ENCODE measurements around the gene HPD. TPM values are rescaled to one million over a fixed set of nuclear protein-coding genes. Genes with fewer than 3 reads are reported as not detected.
A peak's percentile ranks its signal among the peaks of the same experiment; 100 is the strongest.
"Not testable (repeated sequence)": the region's sequence is repeated elsewhere in the genome, so short reads cannot be mapped to it uniquely, and the experiment has no call there.

HPD gene
- total and polyA plus RNA-seq, 2 donors (not counting 3 experiments of a cell fraction or from before 2014, with no cell fraction given), result not detected

GRCh38 chr12:121889661-121890060 lies 31.0 kb upstream of the HPD start:
- H3K27ac ChIP-seq (ENCODE audit: insufficient read depth, low read depth, low read length); DNase-seq (ENCODE audit: low read depth, low spot score); dilution Hi-C loops (cut with MboI; ENCODE audit: extremely low pct_ligation_motif_present, low sequenced_read_pairs); POLR2A ChIA-PET; H3K27me3 ChIP-seq (ENCODE audit: control insufficient read depth in 2 of 2, insufficient read depth in 2 of 2, low read length in 2 of 2); FAIRE-seq; BruUV-seq (replicated peaks); H3K36me3 ChIP-seq (ENCODE audit: control insufficient read depth in 2 of 2, extremely low read depth in 1 of 2, insufficient read depth in 2 of 2, low read length in 2 of 2); H4K20me1 ChIP-seq (replicated peaks; ENCODE audit: control insufficient read depth, extremely low read depth, insufficient read depth, low read length); H3K9me3 ChIP-seq (replicated peaks; ENCODE audit: control insufficient read depth, insufficient read depth, low read length); H3K9me1 ChIP-seq (replicated peaks; ENCODE audit: control insufficient read depth, extremely low read depth, insufficient read depth, low read length); H2AFZ ChIP-seq (ENCODE audit: low read depth, low read length): not testable (repeated sequence)
- CTCF ChIA-PET, result interaction anchor here (1.8 to 7.4 kb wide), 2 partner anchors 87 to 94 kb away, joined by 7 to 101 read pairs; partner anchors contain the start of gene RHOF
- peak overlapping the region; percentile 57 for H3K9ac ChIP-seq (replicated peaks; ENCODE audit: extremely low read depth, insufficient read depth, low read length)
- peaks cover 20% of the 10 kb centered on the region for H3K4me1 ChIP-seq (ENCODE audit: control insufficient read depth, extremely low read depth, insufficient read depth, low read length)
- peak overlapping the region; percentile 25 to 90 (median 82) for H3K4me3 ChIP-seq (replicated peaks in 1 of 3; ENCODE audit: insufficient read depth in 1 of 3, low read depth in 1 of 3, low read length in 3 of 3)
- H3K4me2 ChIP-seq (ENCODE audit: insufficient read depth, low read length), result peak overlapping the region; percentile 71
- H3K79me2 ChIP-seq (ENCODE audit: control insufficient read depth, insufficient read depth, low read length), result peaks cover 38% of the 10 kb centered on the region
- intact Hi-C loops (cut with micrococcal nuclease), result loop anchor here (1.0 to 2.0 kb wide), 4 partner anchors 29 to 192 kb away; partner anchors contain the start of gene CFAP251

GRCh38 chr12:121889274-121889624 lies 30.6 kb upstream of the HPD start:
- Histone ChIP-seq H3K27me3 (ENCODE audit: control insufficient read depth in 2 of 2, insufficient read depth in 2 of 2, low read length in 2 of 2) (no peaks in the 10 kb centered on the region), H3K4me1 (ENCODE audit: control insufficient read depth, extremely low read depth, insufficient read depth, low read length) (peaks cover 20% of the 10 kb centered on the region), H3K4me2 (ENCODE audit: insufficient read depth, low read length) (peak overlapping the region; percentile 71), H3K9ac (replicated peaks; ENCODE audit: extremely low read depth, insufficient read depth, low read length) (peak overlapping the region; percentile 57), H3K9me3 (replicated peaks; ENCODE audit: control insufficient read depth, insufficient read depth, low read length) (no peaks in the 10 kb centered on the region), H3K36me3 (ENCODE audit: control insufficient read depth in 2 of 2, extremely low read depth in 1 of 2, insufficient read depth in 2 of 2, low read length in 2 of 2) (no peaks in the 10 kb centered on the region), H4K20me1 (replicated peaks; ENCODE audit: control insufficient read depth, extremely low read depth, insufficient read depth, low read length) (no peaks in the 10 kb centered on the region), H2AFZ (ENCODE audit: low read depth, low read length) (peak overlapping the region; percentile 21), H3K27ac (ENCODE audit: insufficient read depth, low read depth, low read length) (peak overlapping the region; percentile 26), H3K9me1 (replicated peaks; ENCODE audit: control insufficient read depth, extremely low read depth, insufficient read depth, low read length) (no peaks in the 10 kb centered on the region), H3K4me3 (replicated peaks in 1 of 3; ENCODE audit: insufficient read depth in 1 of 3, low read depth in 1 of 3, low read length in 3 of 3) (peak overlapping the region; percentile 25 to 90 (median 82)), H3K79me2 (ENCODE audit: control insufficient read depth, insufficient read depth, low read length) (peaks cover 34% of the 10 kb centered on the region)
- no peak for FAIRE-seq
- no TSS peak for BruUV-seq (replicated peaks)
- dilution Hi-C loops (cut with MboI; ENCODE audit: extremely low pct_ligation_motif_present, low sequenced_read_pairs), result no loop called here
- intact Hi-C loops (cut with micrococcal nuclease), result loop anchor here (1.0 to 2.0 kb wide), 4 partner anchors 30 to 192 kb away; partner anchors contain the start of gene CFAP251
- no peak for TF ChIP-seq POLR2A (IDR thresholded peaks at IDR 0.05; ENCODE audit: low read depth, low read length)
- TF ChIP-seq POLR2AphosphoS5 (IDR thresholded peaks at IDR 0.05; ENCODE audit: insufficient read depth, low read depth, low read length), result no peak
- no peak for TF ChIP-seq FOS (IDR thresholded peaks at IDR 0.05; ENCODE audit: borderline replicate concordance, insufficient read depth, low read length)
- no peak for TF ChIP-seq MYC (IDR thresholded peaks at IDR 0.05; ENCODE audit: low read depth, low read length)
- no peak for TF ChIP-seq JUN (IDR thresholded peaks at IDR 0.05; ENCODE audit: borderline replicate concordance, insufficient read depth, insufficient read length, low read depth)
- no peak for TF ChIP-seq GATA2 (IDR thresholded peaks at IDR 0.05; ENCODE audit: insufficient read depth, insufficient read length, low read depth, low read length)
- no peak for TF ChIP-seq EZH2 (IDR thresholded peaks at IDR 0.05; ENCODE audit: borderline replicate concordance, low read depth, low read length, severe bottlenecking)
- TF ChIP-seq CTCF (IDR thresholded peaks at IDR 0.05; ENCODE audit: extremely low read depth in 1 of 2, insufficient read depth in 1 of 2, low read depth in 1 of 2, low read length in 2 of 2), result no peak
- no peak for TF ChIP-seq MAX (IDR thresholded peaks at IDR 0.05; ENCODE audit: insufficient read depth, insufficient read length)
- no peak for DNase-seq (ENCODE audit: low read depth, low spot score)
- POLR2A ChIA-PET, result no interaction called here
- CTCF ChIA-PET, result interaction anchor here (1.2 to 7.4 kb wide), 4 partner anchors 9 to 94 kb away, joined by 4 to 101 read pairs (median 8); partner anchors contain the start of gene RHOF
